GM18858 (cell line): ENCODE measurements around the gene CPEB2.

Experiments used
- ATAC-seq: cut with Tn5 transposase; IDR thresholded peaks from one replicate; pipeline ENCODE4 v1.9.1; 2021; ENCODE audit not compliant: unreplicated experiment

CPEB2 gene

DNA sequence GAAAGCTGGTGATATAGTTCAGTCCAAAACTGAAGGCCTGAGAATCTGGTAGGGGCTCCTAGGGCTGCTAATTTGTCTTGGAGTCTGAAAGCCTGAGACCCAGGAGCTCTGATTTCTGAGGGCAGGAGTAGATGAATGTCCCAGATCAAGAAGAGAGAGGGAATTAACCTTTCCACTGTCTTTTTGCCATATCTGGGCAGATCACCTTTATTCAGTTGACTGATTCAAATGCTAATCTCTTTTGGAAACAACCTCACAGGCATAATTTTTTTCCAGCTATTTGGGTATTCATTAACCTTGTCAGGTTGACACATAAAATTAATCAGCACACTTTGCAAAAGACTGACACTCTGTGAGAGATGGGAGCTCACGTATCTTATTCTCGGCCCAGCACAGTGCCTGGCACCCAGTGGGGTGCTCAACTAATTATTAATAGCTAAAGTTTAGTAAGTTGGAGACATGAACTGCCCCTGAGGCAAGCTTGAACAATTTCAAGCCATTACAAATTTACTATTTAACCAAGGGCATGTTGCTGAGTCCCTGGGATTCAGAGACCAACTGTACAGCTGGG lies 114.3 kb downstream of the CPEB2 start:
- ATAC-seq: no peak

DNA sequence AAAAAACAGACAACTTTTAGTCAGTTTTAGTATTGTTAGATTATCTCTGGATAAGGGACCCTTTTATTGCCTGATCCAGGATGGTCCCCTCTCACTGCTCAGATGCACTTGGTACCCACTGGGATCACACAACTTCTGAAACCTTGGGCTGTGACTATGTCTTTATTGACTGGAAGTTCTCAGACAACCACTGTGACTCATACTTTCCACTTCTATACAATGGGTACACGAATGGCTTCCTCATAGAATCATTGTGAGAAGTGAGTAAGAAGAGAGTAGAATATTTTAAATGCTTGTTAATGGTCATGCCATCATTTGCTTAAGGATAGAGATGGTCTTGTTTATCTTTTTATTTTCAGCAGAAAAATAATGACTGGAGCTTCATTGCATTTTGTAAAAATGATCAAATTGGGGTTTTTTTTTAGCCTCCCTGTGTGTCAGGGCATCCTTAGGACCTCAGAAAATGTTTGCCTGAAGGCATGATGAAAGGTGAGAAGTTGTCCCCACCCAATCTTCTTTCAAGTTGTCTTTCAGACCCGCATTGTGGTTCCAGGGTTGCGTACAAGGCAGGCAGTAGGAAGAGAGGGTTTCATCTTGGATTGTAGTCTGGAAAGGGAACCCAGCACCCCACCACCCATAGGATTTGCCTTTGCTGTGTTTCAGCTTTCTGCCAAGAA lies 115.1 kb downstream of the CPEB2 start:
- ATAC-seq: no peak

DNA sequence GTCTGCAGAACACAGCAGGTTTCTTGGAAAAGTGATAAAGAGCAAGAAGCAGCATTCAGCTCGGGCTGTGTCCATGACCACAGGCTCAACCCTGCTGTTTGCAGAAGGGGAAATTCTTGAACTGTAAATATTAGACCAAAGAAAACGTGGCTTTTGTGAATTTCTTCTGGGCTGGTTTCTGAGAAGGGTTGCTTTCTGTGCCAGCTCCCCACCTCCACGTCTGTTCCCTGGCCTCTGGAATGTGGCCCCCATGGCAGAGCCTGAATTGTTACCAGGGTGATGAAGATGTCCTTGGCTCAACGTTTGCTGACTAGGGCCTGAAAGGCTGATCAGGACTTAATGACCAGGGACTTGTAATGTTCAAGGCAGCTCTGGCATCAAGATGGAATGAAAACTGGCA lies 116.0 kb downstream of the CPEB2 start:
- no peak for ATAC-seq
